ENCODE measurements around the gene SEMA5A. TPM values are rescaled to one million over a fixed set of nuclear protein-coding genes. Genes with fewer than 3 reads are reported as not detected.

The SEMA5A gene
- total RNA-seq, 4 donors from 2014 or later: 2.4 to 129 (median 10.0) TPM

- intact Hi-C loops (cut with DNase I; ENCODE audit: low total_unique reads): no loop called here
Measured at GRCh38 chr5:9156282-9156681, 389.6 kb downstream of the SEMA5A start.

GRCh38 chr5:9151684-9152427, 394.0 kb downstream of the SEMA5A start:
- H3K4me3 ChIP-seq: no peak overlapping the region

More at GRCh38 chr5:9156282-9156681, 389.6 kb downstream of the SEMA5A start:
- peak in 3 of 4 experiments; percentile 4 to 48 (median 20) for TF ChIP-seq CTCF (IDR thresholded peaks at IDR 0.05)
- no peak for TF ChIP-seq POLR2A (IDR thresholded peaks at IDR 0.05)
- DNase-seq: peak; percentile 35 to 45
- Histone ChIP-seq H3K4me3 (no peak overlapping the region), H3K27ac (no peak overlapping the region), H3K9me3 (no peaks in the 10 kb centered on the region), H3K4me1 (no peaks in the 10 kb centered on the region), H3K36me3 (no peaks in the 10 kb centered on the region), H3K27me3 (no peaks in the 10 kb centered on the region)

GRCh38 chr5:9149988-9150387, 395.9 kb downstream of the SEMA5A start:
- H3K27ac ChIP-seq: no peak overlapping the region
- H3K9me3 ChIP-seq: no peaks in the 10 kb centered on the region
- H3K4me3 ChIP-seq: no peak overlapping the region
- intact Hi-C loops (cut with DNase I; ENCODE audit: low total_unique reads): no loop called here
- H3K4me1 ChIP-seq: no peaks in the 10 kb centered on the region
- TF ChIP-seq CTCF (IDR thresholded peaks at IDR 0.05) (no peak), POLR2A (IDR thresholded peaks at IDR 0.05) (no peak)
- no peaks in the 10 kb centered on the region for H3K36me3 ChIP-seq
- no peaks in the 10 kb centered on the region for H3K27me3 ChIP-seq
- DNase-seq: no peak

More at GRCh38 chr5:9151684-9152427, 394.0 kb downstream of the SEMA5A start:
- no peak overlapping the region for H3K27ac ChIP-seq
- no peaks in the 10 kb centered on the region for H3K27me3 ChIP-seq
- H3K9me3 ChIP-seq: no peaks in the 10 kb centered on the region
- intact Hi-C loops (cut with DNase I; ENCODE audit: low total_unique reads): no loop called here
- H3K36me3 ChIP-seq: no peaks in the 10 kb centered on the region
- no peak for TF ChIP-seq POLR2A (IDR thresholded peaks at IDR 0.05)
- no peak for TF ChIP-seq CTCF (IDR thresholded peaks at IDR 0.05)
- DNase-seq: no peak
- H3K4me1 ChIP-seq: no peaks in the 10 kb centered on the region

- DNase-seq: no peak
- intact Hi-C loops (cut with DNase I; ENCODE audit: low total_unique reads): no loop called here
- no peaks in the 10 kb centered on the region for H3K36me3 ChIP-seq
- no peak for TF ChIP-seq CTCF (IDR thresholded peaks at IDR 0.05)
- no peak for TF ChIP-seq POLR2A (IDR thresholded peaks at IDR 0.05)
- H3K4me3 ChIP-seq: no peak overlapping the region
- H3K27ac ChIP-seq: no peak overlapping the region
- no peaks in the 10 kb centered on the region for H3K27me3 ChIP-seq
- H3K4me1 ChIP-seq: no peaks in the 10 kb centered on the region
- no peaks in the 10 kb centered on the region for H3K9me3 ChIP-seq
Measured at GRCh38 chr5:9148242-9148641, 397.6 kb downstream of the SEMA5A start.

GRCh38 chr5:9140711-9141110, 405.2 kb downstream of the SEMA5A start:
- Histone ChIP-seq H3K27me3 (no peaks in the 10 kb centered on the region), H3K27ac (no peak overlapping the region), H3K4me1 (no peaks in the 10 kb centered on the region), H3K4me3 (no peak overlapping the region), H3K36me3 (no peaks in the 10 kb centered on the region), H3K9me3 (no peaks in the 10 kb centered on the region)
- TF ChIP-seq CTCF (IDR thresholded peaks at IDR 0.05): no peak
- intact Hi-C loops (cut with DNase I; ENCODE audit: low total_unique reads): no loop called here
- no peak for DNase-seq

All from uterus (tissue), 4 donors.